Psoas muscle (tissue), 8 donors: ENCODE results near the gene GJA10. TPM values are rescaled to one million over a fixed set of nuclear protein-coding genes. Genes with fewer than 3 reads are reported as not detected.
"Not testable (repeated sequence)": the region's sequence is repeated elsewhere in the genome, so short reads cannot be mapped to it uniquely, and the experiment has no call there.

Experiments
- ATAC-seq, 4 donors: fragments of 200-7000 bp; cut with Tn5 transposase; one replicate each; pipeline ENCODE4 v1.9.1; 2020; ENCODE audit warnings: moderate library complexity in 3 of 4, mild to moderate bottlenecking in 2 of 4
- DNase-seq, 2 donors: peaks; one replicate each; pipeline ENCODE4 v3.0.0-alpha.2; 2020
- H3K27ac ChIP-seq: fragments of 200-600 bp; one replicate; pipeline ENCODE4 v1.8.0; 2022
- H3K27me3 ChIP-seq, 3 donors: fragments of 200-600 bp in 1 of 3; one replicate each; pipeline versions ENCODE4 v1.6.1 to v1.8.0; 2013 to 2022; ENCODE audit warnings: low read length in 2 of 3, mild to moderate bottlenecking in 2 of 3, moderate library complexity in 1 of 3; ENCODE audit not compliant: insufficient read depth in 3 of 3
- H3K36me3 ChIP-seq, 2 donors: fragments of 200-600 bp in 1 of 2; one replicate each; pipeline versions ENCODE4 v1.6.1 to v1.8.0; 2013 to 2022; ENCODE audit warnings: low read depth in 1 of 2, mild to moderate bottlenecking in 1 of 2, moderate library complexity in 1 of 2; ENCODE audit not compliant: insufficient read depth in 1 of 2
- H3K4me1 ChIP-seq: fragments of 200-600 bp; one replicate; pipeline ENCODE4 v1.8.0; 2022
- H3K4me3 ChIP-seq: fragments of 200-600 bp; one replicate; pipeline ENCODE4 v1.8.0; 2022; ENCODE audit warnings: mild to moderate bottlenecking
- H3K9me3 ChIP-seq: fragments of 200-600 bp; one replicate; pipeline ENCODE4 v1.8.0; 2022
- CTCF ChIP-seq: fragments of 200-600 bp; IDR thresholded peaks from one replicate; pipeline ENCODE4 v1.8.0; 2022; ENCODE audit warnings: antibody characterized with exemption
- WGBS, 3 donors: extraction: QIAGEN DNeasy Blood & Tissue Kit; methylation state at CpG; one replicate each; pipeline versions ENCODE4 v1.1.6 to v1.1.7; 2013; 5-methylcytosine and 5-hydroxymethylcytosine counted together
- intact Hi-C, 2 donors: fragments of 100-400 bp; cut with DNase I; formaldehyde crosslinking; loops; one replicate each; pipeline versions ENCODE4 v1.11.0 to v1.14.2; 2022
- polyA plus RNA-seq, 3 donors: library from polyadenylated mRNA; stranded (reverse); fragments of 200-250 nt; gene quantifications; one replicate each; pipeline ENCODE4 v1.2.3, GENCODE V29; 2013
- total RNA-seq, 4 donors: library from RNA; stranded (reverse); fragmentation: NEBNext Ultra II Directional in 2 of 4; extraction: Animal tissue kit (Norgen Biotek cat#: 25700) in 2 of 4; gene quantifications; one replicate each; pipeline versions ENCODE4 v1.2.1 to v1.2.4, GENCODE V29; 2021 to 2023
- donor health status: healthy with polysubstance abuse.
- donor health status: DM: no; HTN: no; CAD: no; lungs with moderate emphysema.
- donor health status: Bipolar disorder and iron deficiency.
- donor health status: healthy.
- donor health status: DM: yes; HTN: yes; CAD: no.
- donor health status: DM: no; HTN: no; CAD: no.
- donor health status: DM: no; HTN: no; CAD: no.
- donor health status: DM: yes; HTN: yes; CAD: no.

GJA10 gene
- total and polyA plus RNA-seq, 7 donors: not detected

DNA sequence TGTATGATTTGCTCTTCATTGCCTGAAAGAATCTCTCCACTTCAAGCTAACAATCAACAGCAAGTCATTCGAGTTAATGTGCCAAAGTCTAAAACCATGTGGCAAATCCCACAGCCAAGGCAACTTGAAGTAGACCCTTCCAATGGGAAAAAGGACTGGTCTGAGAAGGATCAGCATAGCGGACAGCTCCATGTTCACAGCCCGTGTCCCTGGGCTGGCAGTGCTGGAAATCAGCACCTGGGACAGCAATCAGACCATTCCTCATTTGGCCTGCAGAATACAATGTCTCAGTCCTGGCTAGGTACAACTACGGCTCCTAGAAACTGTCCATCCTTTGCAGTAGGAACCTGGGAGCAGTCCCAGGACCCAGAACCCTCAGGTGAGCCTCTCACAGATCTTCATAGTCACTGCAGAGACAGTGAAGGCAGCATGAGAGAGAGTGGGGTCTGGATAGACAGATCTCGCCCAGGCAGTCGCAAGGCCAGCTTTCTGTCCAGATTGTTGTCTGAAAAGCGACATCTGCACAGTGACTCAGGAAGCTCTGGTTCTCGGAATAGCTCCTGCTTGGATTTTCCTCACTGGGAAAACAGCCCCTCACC lies 1.1 kb downstream of the GJA10 start:
- H3K4me3 ChIP-seq: no peak overlapping the region
- no peaks in the 10 kb centered on the region for H3K4me1 ChIP-seq
- no peak for ATAC-seq
- no peaks in the 10 kb centered on the region for H3K36me3 ChIP-seq
- intact Hi-C loops: no loop called here
- WGBS, 3 donors: 40 to 43% (median 41%) methylated on average over 8 of the region's 8 CpGs
- H3K9me3 ChIP-seq: no peaks in the 10 kb centered on the region
- DNase-seq: no peak
- peaks cover 0 to 33% (median 3%) of the 10 kb centered on the region in 3 donors for H3K27me3 ChIP-seq
- no peak for TF ChIP-seq CTCF
- H3K27ac ChIP-seq: no peak overlapping the region

GRCh38 chr6:89910001-89910901 lies 16.0 kb downstream of the GJA10 start:
- intact Hi-C loops, H3K36me3 ChIP-seq, H3K4me3 ChIP-seq, H3K4me1 ChIP-seq, H3K9me3 ChIP-seq, DNase-seq, H3K27me3 ChIP-seq, H3K27ac ChIP-seq, ATAC-seq: not testable (repeated sequence)
- 38 to 45% (median 40%) methylated on average over 10 of the region's 10 CpGs for WGBS, 3 donors

DNA sequence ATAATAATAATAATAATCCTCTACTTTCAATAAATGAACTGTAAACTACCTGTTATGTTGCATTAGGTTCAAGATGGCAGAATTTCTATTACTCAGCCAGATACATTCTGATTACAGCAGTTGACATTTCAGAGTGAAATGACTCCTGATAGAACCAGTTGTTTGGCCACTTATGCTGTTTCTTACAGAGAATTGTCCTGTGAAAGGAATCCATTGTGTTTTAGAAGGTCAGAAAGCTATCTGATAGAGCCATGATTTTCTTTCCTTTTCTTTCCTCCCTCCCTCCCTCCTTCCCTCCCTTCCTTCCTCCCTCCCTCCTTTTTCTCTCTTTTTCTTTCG lies 16.6 kb downstream of the GJA10 start:
- Histone ChIP-seq H3K4me1 (no peaks in the 10 kb centered on the region), H3K36me3 (no peaks in the 10 kb centered on the region), H3K9me3 (peaks cover 4% of the 10 kb centered on the region), H3K4me3 (no peak overlapping the region), H3K27me3 (no peaks in the 10 kb centered on the region), H3K27ac (no peak overlapping the region)
- intact Hi-C loops: no loop called here
- ATAC-seq (no peak), DNase-seq (no peak)
- 50 to 68% (median 67%) methylated on average over 1 of the region's 1 CpG for WGBS, 3 donors
- no peak for TF ChIP-seq CTCF

DNA sequence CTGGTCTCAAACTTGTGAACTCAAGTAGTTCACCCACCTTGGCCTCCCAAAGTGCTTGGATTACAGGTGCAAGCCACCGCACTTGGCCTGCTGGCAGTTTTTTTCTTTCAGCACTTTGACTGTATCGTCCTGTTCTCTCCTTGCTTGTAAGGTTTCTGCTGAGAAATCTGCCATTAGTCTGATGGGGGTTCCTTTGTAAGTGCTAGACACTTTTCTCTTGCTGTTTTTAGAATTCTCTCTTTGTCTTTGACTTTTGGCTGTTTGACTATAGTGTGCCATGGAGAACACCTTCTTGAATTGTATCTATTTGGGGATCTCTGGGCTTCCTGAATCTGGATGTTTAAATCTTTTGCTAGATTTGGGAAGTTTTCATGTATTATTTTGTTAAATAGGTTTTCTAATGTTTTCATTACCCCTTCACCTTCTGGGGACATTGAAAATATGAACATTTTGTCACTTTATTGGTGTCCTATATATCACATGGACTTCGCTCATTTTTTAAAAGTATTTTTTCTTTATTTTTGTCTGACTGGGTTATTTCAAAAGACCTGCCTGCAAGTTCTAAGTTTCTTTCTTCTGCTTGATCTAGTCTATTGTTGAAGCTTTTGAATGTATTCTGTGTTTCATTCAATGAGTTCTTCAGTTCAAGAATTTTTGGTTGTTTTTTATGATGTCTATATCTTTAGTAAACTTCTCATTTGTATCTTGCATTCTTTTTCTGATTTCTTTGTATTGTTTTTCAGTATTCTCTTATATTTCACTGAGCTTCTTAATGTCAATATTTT lies 22.1 kb downstream of the GJA10 start:
- H3K4me1 ChIP-seq: no peaks in the 10 kb centered on the region
- no peak overlapping the region for H3K27ac ChIP-seq
- intact Hi-C loops: no loop called here
- H3K36me3 ChIP-seq: no peaks in the 10 kb centered on the region
- peaks cover 17% of the 10 kb centered on the region for H3K9me3 ChIP-seq
- no peak for ATAC-seq
- H3K4me3 ChIP-seq: no peak overlapping the region
- DNase-seq: no peak
- 77 to 96% (median 92%) methylated on average over 3 of the region's 3 CpGs for WGBS, 3 donors
- H3K27me3 ChIP-seq: no peaks in the 10 kb centered on the region
- TF ChIP-seq CTCF: no peak

DNA sequence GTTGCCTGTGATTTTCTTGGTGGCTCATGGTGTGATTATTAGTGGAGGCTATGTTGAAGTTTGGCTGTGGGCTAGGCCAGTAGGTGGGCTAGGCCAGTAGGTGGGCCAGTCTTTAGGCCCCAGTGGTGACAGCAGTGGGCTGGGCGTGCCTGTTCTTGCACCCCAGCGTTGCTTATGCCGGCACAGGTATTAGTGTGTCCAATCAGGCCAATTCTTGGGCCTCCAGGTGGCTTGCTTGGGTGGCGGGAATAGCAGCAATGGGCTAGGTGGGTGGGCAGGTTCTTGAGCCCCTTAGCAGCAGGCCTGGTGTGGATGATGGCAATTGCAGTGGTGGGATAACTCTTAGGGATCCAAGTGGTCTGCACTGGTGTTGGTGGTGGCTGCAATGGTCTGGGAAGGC lies 22.9 kb downstream of the GJA10 start:
- WGBS, 3 donors: 90 to 94% (median 93%) methylated on average over 4 of the region's 4 CpGs
- no peaks in the 10 kb centered on the region for H3K36me3 ChIP-seq

More for the DNA sequence above, 22.9 kb downstream of the GJA10 start:
- Histone ChIP-seq H3K27ac (no peak overlapping the region), H3K4me3 (no peak overlapping the region), H3K9me3 (peaks cover 17% of the 10 kb centered on the region), H3K27me3 (no peaks in the 10 kb centered on the region), H3K4me1 (no peaks in the 10 kb centered on the region)
- DNase-seq (no peak), ATAC-seq (no peak)
- no peak for TF ChIP-seq CTCF
- intact Hi-C loops: no loop called here
